HG02970 (cell line): Measurements from ENCODE around the gene SELENOW.
"Not testable (repeated sequence)": the region's sequence is repeated elsewhere in the genome, so short reads cannot be mapped to it uniquely, and the experiment has no call there.

Source experiments
- ATAC-seq: cut with Tn5 transposase; IDR thresholded peaks from one replicate; pipeline ENCODE4 v1.9.1; 2021; ENCODE audit warnings: mild to moderate bottlenecking, moderate library complexity, moderate number of reproducible peaks; ENCODE audit not compliant: unreplicated experiment, low FRiP score

Gene SELENOW

GRCh38 chr19:47780215-47780551 is 1.7 kb downstream of the SELENOW start:
- ATAC-seq: no peak

GRCh38 chr19:47781590-47782262 is 3.2 kb downstream of the SELENOW start:
- no peak for ATAC-seq

- no peak for ATAC-seq
Measured at GRCh38 chr19:47786566-47786965, 8.1 kb downstream of the SELENOW start.

GRCh38 chr19:47787307-47787706 is 8.8 kb downstream of the SELENOW start:
- ATAC-seq: not testable (repeated sequence)

GRCh38 chr19:47789811-47790210 is 11.3 kb downstream of the SELENOW start:
- not testable (repeated sequence) for ATAC-seq

- ATAC-seq: no peak
Measured at GRCh38 chr19:47790398-47790814, 11.9 kb downstream of the SELENOW start.

GRCh38 chr19:47792616-47793015 is 14.1 kb downstream of the SELENOW start:
- no peak for ATAC-seq

- no peak for ATAC-seq
Measured at GRCh38 chr19:47794526-47794925, 16.0 kb downstream of the SELENOW start.

GRCh38 chr19:47796785-47797184 is 18.3 kb downstream of the SELENOW start:
- ATAC-seq: no peak

GRCh38 chr19:47797996-47798903 is 19.7 kb downstream of the SELENOW start:
- ATAC-seq: no peak

- ATAC-seq: no peak
Measured at GRCh38 chr19:47798904-47799266, 20.4 kb downstream of the SELENOW start.

- no peak for ATAC-seq
Measured at GRCh38 chr19:47801270-47801669, 22.8 kb downstream of the SELENOW start.

- ATAC-seq: no peak
Measured at GRCh38 chr19:47802521-47803043, 24.1 kb downstream of the SELENOW start.

GRCh38 chr19:47803148-47803547 is 24.6 kb downstream of the SELENOW start:
- not testable (repeated sequence) for ATAC-seq

GRCh38 chr19:47803671-47804070 is 25.2 kb downstream of the SELENOW start:
- ATAC-seq: not testable (repeated sequence)

GRCh38 chr19:47804451-47804850 is 25.9 kb downstream of the SELENOW start, which contains the start of gene TPRX1:
Gene TPRX1, minus strand, starts transcription at chr19:47804551. Its CDS starts 12 bp downstream, at chr19:47804539.
- ATAC-seq: not testable (repeated sequence)

- ATAC-seq: no peak
Measured at GRCh38 chr19:47805313-47805712, 26.8 kb downstream of the SELENOW start.

- no peak for ATAC-seq
Measured at GRCh38 chr19:47806435-47806834, 27.9 kb downstream of the SELENOW start.

GRCh38 chr19:47813304-47813994 is 34.9 kb downstream of the SELENOW start:
- no peak for ATAC-seq

GRCh38 chr19:47813995-47814328 is 35.5 kb downstream of the SELENOW start:
- no peak for ATAC-seq

GRCh38 chr19:47816270-47816669 is 37.8 kb downstream of the SELENOW start:
- ATAC-seq: not testable (repeated sequence)
